HepG2 (cell line): ENCODE data around the gene RMRP. TPM values are rescaled to one million over a fixed set of nuclear protein-coding genes. Genes with fewer than 3 reads are reported as not detected.
A peak's percentile ranks its signal among the peaks of the same experiment; 100 is the strongest.

Experiments used
- BHLHE40 ChIP-seq: IDR thresholded peaks from 2 replicates; pipeline ENCODE4 v1.6.1; 2011; ENCODE audit warnings: low read length, improper control_type of control experiment
- CREB1 ChIP-seq, 2 experiments: fragments of 450-650 bp in 1 of 2; IDR thresholded peaks; 2 replicates each; pipeline ENCODE4 v1.6.1; 2016 to 2017; ENCODE audit warnings: control low read depth in 1 of 2, mild to moderate bottlenecking in 1 of 2, missing compliant biosample characterization in 1 of 2, missing genetic modification characterization in 1 of 2
- HES4 ChIP-seq: sonication (generic); formaldehyde crosslinking; IDR thresholded peaks from 2 replicates; pipeline ENCODE4 v1.9.0; 2021; ENCODE audit warnings: mild to moderate bottlenecking, missing genetic modification reagents, borderline replicate concordance
- HNRNPLL ChIP-seq: fragments of 200-400 bp; formaldehyde crosslinking; IDR thresholded peaks from 2 replicates; pipeline ENCODE4 v1.6.1; 2017; ENCODE audit warnings: mild to moderate bottlenecking, low read depth, low read length; ENCODE audit not compliant: poor library complexity, severe bottlenecking
- NR2C2 ChIP-seq: sonication (generic); formaldehyde crosslinking; IDR thresholded peaks from 2 replicates; pipeline ENCODE4 v1.4.0; 2020; ENCODE audit warnings: missing genetic modification reagents, mild to moderate bottlenecking, moderate library complexity, borderline replicate concordance
- PCBP2 ChIP-seq: fragments of 200-400 bp; formaldehyde crosslinking; optimal IDR thresholded peaks from 2 replicates; pipeline ENCODE3; 2018; ENCODE audit warnings: low read length, low read depth; ENCODE audit not compliant: poor library complexity, severe bottlenecking
- RELA ChIP-seq: sonication (generic); formaldehyde crosslinking; IDR thresholded peaks from 2 replicates; pipeline ENCODE4 v1.4.0; 2020; ENCODE audit warnings: missing genetic modification reagents
- RFX5 ChIP-seq: IDR thresholded peaks from 2 replicates; pipeline ENCODE4 v1.6.1; 2011; ENCODE audit warnings: low read depth, low read length, improper control_type of control experiment
- SIN3A ChIP-seq: IDR thresholded peaks from 2 replicates; pipeline ENCODE4 v1.6.1; 2011; ENCODE audit warnings: low read depth, mild to moderate bottlenecking, control low read depth, low read length, borderline replicate concordance
- SNAI1 ChIP-seq: sonication (generic); formaldehyde crosslinking; IDR thresholded peaks from 2 replicates; pipeline ENCODE4 v1.5.0; 2020; ENCODE audit warnings: mild to moderate bottlenecking, missing genetic modification reagents, borderline replicate concordance
- TBX2 ChIP-seq: sonication (generic); formaldehyde crosslinking; IDR thresholded peaks from 2 replicates; pipeline ENCODE4 v1.5.0; 2020; ENCODE audit warnings: missing genetic modification reagents, mild to moderate bottlenecking, borderline replicate concordance
- ZFY ChIP-seq: sonication (generic); formaldehyde crosslinking; IDR thresholded peaks from 2 replicates; pipeline ENCODE4 v1.4.0; 2020; ENCODE audit warnings: missing genetic modification reagents
- ZNF337 ChIP-seq: sonication (generic); formaldehyde crosslinking; IDR thresholded peaks from 2 replicates; pipeline ENCODE4 v1.5.1; 2020; ENCODE audit warnings: missing genetic modification reagents, low read depth, mild to moderate bottlenecking, borderline replicate concordance
- ZNF484 ChIP-seq: sonication (generic); formaldehyde crosslinking; IDR thresholded peaks from 2 replicates; pipeline ENCODE4 v1.5.1; 2020; ENCODE audit warnings: mild to moderate bottlenecking, low read depth, missing genetic modification reagents, borderline replicate concordance
- ZNF563 ChIP-seq: sonication (generic); formaldehyde crosslinking; IDR thresholded peaks from 2 replicates; pipeline ENCODE4 v1.8.0; 2022; ENCODE audit warnings: mild to moderate bottlenecking, moderate library complexity, missing genetic modification reagents
- ZSCAN9 ChIP-seq: IDR thresholded peaks from 2 replicates; pipeline ENCODE4 v1.6.1; 2016; ENCODE audit warnings: borderline replicate concordance
- polyA plus RNA-seq, 8 experiments: library from polyadenylated mRNA; depleted of rRNA in 3 of 8; stranded (reverse) in 7 of 8; unstranded in 1 of 8; fragments of >200 nt; fragmentation: Illumina TruSeq in 4 of 8; extraction: Trizol in 4 of 8; gene quantifications; 2 replicates each; pipeline versions ENCODE4 v1.2.1 to v1.2.3, GENCODE V29; 2011 to 2016; ENCODE audit warnings: low read depth in 4 of 8, missing spikeins in 1 of 8, mixed read lengths in 1 of 8; ENCODE audit not compliant: insufficient read depth in 1 of 8
- total RNA-seq, 5 experiments: library from RNA; depleted of rRNA; stranded (reverse); fragments of >200 nt; fragmentation: Illumina TruSeq; extraction: Trizol; gene quantifications; 2 replicates each; pipeline ENCODE4 v1.2.3, GENCODE V29; 2016; ENCODE audit warnings: low read depth in 1 of 5
- TF ChIP-seq, protein P1 (sequence below): fragments of 450-650 bp; IDR thresholded peaks from 2 replicates; pipeline ENCODE4 v1.6.1; 2017
- TF ChIP-seq, protein P2 (sequence below): sonication (generic); formaldehyde crosslinking; IDR thresholded peaks from 2 replicates; pipeline ENCODE4 v1.5.1; 2020; ENCODE audit warnings: mild to moderate bottlenecking, missing genetic modification reagents, moderate library complexity
- TF ChIP-seq, protein P3 (sequence below): sonication (generic); formaldehyde crosslinking; IDR thresholded peaks from 2 replicates; pipeline ENCODE4 v1.8.1; 2023; ENCODE audit warnings: mild to moderate bottlenecking, missing genetic modification reagents, borderline replicate concordance
- TF ChIP-seq, protein P4 (sequence below): sonication (generic); formaldehyde crosslinking; IDR thresholded peaks from 2 replicates; pipeline ENCODE4 v1.4.0; 2020; ENCODE audit warnings: mild to moderate bottlenecking, missing genetic modification reagents

The RMRP gene
- total and polyA plus RNA-seq, 2 of the 13 experiments (the other 11 are each of a cell fraction or from before 2014, with no cell fraction given) = 51.4 to 4,025 TPM

DNA sequence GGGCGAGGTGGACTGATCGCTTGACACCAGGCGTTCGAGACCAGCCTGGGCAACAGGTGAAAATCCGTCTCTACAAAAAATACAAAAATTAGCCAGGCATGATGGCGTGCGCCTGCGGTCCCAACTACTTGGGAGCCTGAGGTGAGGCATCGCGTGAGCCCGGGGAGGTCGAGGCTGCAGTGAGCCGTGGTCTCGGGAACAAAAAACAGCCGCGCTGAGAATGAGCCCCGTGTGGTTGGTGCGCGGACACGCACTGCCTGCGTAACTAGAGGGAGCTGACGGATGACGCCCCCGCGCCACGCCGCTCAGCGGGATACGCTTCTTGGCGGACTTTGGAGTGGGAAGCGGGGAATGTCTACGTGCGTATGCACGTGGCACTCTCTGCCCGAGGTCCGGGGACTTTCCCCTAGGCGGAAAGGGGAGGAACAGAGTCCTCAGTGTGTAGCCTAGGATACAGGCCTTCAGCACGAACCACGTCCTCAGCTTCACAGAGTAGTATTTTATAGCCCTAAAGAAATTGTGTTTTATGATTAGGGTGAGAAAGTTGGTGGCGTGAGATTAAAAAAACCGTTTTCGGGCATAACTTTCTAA lies at the start of gene RMRP (continued):
- TF ChIP-seq, protein P1, sequence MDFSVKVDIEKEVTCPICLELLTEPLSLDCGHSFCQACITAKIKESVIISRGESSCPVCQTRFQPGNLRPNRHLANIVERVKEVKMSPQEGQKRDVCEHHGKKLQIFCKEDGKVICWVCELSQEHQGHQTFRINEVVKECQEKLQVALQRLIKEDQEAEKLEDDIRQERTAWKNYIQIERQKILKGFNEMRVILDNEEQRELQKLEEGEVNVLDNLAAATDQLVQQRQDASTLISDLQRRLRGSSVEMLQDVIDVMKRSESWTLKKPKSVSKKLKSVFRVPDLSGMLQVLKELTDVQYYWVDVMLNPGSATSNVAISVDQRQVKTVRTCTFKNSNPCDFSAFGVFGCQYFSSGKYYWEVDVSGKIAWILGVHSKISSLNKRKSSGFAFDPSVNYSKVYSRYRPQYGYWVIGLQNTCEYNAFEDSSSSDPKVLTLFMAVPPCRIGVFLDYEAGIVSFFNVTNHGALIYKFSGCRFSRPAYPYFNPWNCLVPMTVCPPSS = no peak
- TF ChIP-seq ZNF484 (CRISPR knock-in tag) (0 out of 2 replicates have a peak, but pooled peaks have one; percentile 39), PCBP2 (no peak), HNRNPLL (peak; percentile 98), HES4 (CRISPR knock-in tag) (peak; percentile 63; the same call in 1 of the 2 replicates), ZSCAN9 (CRISPR knock-in tag) (peak; percentile 98; the same call in 1 of the 2 replicates), BHLHE40 (peak; percentile 91), TBX2 (CRISPR knock-in tag) (peak; percentile 95), CREB1 (IDR thresholded peaks at IDR 0.05) (peak; percentile 90), CREB1 (CRISPR knock-in tag; IDR thresholded peaks at IDR 0.05) (peak; percentile 88), SIN3A (peak; percentile 93), ZNF337 (CRISPR knock-in tag) (no peak; the same call in 1 of the 2 replicates), ZFY (CRISPR knock-in tag) (peak; percentile 70; the same call in 1 of the 2 replicates), SNAI1 (CRISPR knock-in tag) (no peak), RELA (peak; percentile 97), NR2C2 (no peak), ZNF563 (CRISPR knock-in tag) (peak; percentile 89), RFX5 (no peak)
- TF ChIP-seq, protein P2, sequence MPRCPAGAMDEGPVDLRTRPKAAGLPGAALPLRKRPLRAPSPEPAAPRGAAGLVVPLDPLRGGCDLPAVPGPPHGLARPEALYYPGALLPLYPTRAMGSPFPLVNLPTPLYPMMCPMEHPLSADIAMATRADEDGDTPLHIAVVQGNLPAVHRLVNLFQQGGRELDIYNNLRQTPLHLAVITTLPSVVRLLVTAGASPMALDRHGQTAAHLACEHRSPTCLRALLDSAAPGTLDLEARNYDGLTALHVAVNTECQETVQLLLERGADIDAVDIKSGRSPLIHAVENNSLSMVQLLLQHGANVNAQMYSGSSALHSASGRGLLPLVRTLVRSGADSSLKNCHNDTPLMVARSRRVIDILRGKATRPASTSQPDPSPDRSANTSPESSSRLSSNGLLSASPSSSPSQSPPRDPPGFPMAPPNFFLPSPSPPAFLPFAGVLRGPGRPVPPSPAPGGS (CRISPR knock-in tag) = peak; percentile 99
- TF ChIP-seq, protein P3, sequence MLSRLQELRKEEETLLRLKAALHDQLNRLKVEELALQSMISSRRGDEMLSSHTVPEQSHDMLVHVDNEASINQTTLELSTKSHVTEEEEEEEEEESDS = peak; percentile 100
- TF ChIP-seq, protein P4, sequence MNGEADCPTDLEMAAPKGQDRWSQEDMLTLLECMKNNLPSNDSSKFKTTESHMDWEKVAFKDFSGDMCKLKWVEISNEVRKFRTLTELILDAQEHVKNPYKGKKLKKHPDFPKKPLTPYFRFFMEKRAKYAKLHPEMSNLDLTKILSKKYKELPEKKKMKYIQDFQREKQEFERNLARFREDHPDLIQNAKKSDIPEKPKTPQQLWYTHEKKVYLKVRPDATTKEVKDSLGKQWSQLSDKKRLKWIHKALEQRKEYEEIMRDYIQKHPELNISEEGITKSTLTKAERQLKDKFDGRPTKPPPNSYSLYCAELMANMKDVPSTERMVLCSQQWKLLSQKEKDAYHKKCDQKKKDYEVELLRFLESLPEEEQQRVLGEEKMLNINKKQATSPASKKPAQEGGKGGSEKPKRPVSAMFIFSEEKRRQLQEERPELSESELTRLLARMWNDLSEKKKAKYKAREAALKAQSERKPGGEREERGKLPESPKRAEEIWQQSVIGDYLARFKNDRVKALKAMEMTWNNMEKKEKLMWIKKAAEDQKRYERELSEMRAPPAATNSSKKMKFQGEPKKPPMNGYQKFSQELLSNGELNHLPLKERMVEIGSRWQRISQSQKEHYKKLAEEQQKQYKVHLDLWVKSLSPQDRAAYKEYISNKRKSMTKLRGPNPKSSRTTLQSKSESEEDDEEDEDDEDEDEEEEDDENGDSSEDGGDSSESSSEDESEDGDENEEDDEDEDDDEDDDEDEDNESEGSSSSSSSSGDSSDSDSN (CRISPR knock-in tag) = peak; percentile 78; the same call in 1 of the 2 replicates
